Nephron progenitor cell (in vitro differentiated cells): Measurements from ENCODE around the gene ZNF416.

ENCODE experiments used
- DNase-seq: peaks from one replicate; pipeline ENCODE4 v3.0.0; 2021
- H3K27ac Mint-ChIP-seq: 2 replicates; pipeline ENCODE4 v1.8.0; 2021; ENCODE audit warnings: mild to moderate bottlenecking, moderate library complexity, mixed read lengths
- H3K27me3 Mint-ChIP-seq: 2 replicates; pipeline ENCODE4 v1.8.0; 2021; ENCODE audit warnings: mild to moderate bottlenecking, low read depth, mixed read lengths; ENCODE audit not compliant: poor library complexity
- H3K36me3 Mint-ChIP-seq: 2 replicates; pipeline ENCODE4 v1.8.0; 2021; ENCODE audit warnings: low read depth, mixed read lengths
- H3K4me1 Mint-ChIP-seq: 2 replicates; pipeline ENCODE4 v1.8.0; 2021; ENCODE audit warnings: mixed read lengths
- H3K4me3 Mint-ChIP-seq: 2 replicates; pipeline ENCODE4 v1.8.0; 2021; ENCODE audit warnings: mild to moderate bottlenecking, moderate library complexity, mixed read lengths
- H3K9me3 Mint-ChIP-seq: 2 replicates; pipeline ENCODE4 v1.8.0; 2021; ENCODE audit warnings: mild to moderate bottlenecking, moderate library complexity, mixed read lengths
- TF ChIP-seq, protein P1 (sequence below): fragments of 200-600 bp; sonication (generic); IDR thresholded peaks from 2 replicates; pipeline ENCODE4 v1.5.0; 2021; ENCODE audit warnings: antibody characterized with exemption

The ZNF416 gene

GRCh38 chr19:57527136-57527881 lies 51.4 kb downstream of the ZNF416 start, which contains the start of gene ZNF549:
ZNF549 (plus strand) TSS chr19:57527356; CDS start chr19:57527574, 218 bp downstream.
- H3K4me1 Mint-ChIP-seq = peaks cover 16% of the 10 kb centered on the region
- peaks cover 91% of the 10 kb centered on the region for H3K9me3 Mint-ChIP-seq

More at GRCh38 chr19:57527136-57527881, 51.4 kb downstream of the ZNF416 start, which contains the start of gene ZNF549:
- peak; percentile 84 for DNase-seq
- Mint-ChIP-seq H3K27me3 (peaks cover 18% of the 10 kb centered on the region), H3K4me3 (peak within 1 kb of the TSS; percentile 96), H3K27ac (peak within 1 kb of the TSS; percentile 84), H3K36me3 (peaks cover 60% of the 10 kb centered on the region)
- TF ChIP-seq, protein P1, sequence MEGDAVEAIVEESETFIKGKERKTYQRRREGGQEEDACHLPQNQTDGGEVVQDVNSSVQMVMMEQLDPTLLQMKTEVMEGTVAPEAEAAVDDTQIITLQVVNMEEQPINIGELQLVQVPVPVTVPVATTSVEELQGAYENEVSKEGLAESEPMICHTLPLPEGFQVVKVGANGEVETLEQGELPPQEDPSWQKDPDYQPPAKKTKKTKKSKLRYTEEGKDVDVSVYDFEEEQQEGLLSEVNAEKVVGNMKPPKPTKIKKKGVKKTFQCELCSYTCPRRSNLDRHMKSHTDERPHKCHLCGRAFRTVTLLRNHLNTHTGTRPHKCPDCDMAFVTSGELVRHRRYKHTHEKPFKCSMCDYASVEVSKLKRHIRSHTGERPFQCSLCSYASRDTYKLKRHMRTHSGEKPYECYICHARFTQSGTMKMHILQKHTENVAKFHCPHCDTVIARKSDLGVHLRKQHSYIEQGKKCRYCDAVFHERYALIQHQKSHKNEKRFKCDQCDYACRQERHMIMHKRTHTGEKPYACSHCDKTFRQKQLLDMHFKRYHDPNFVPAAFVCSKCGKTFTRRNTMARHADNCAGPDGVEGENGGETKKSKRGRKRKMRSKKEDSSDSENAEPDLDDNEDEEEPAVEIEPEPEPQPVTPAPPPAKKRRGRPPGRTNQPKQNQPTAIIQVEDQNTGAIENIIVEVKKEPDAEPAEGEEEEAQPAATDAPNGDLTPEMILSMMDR = no peak
